NOMO-1 (cell line): ENCODE measurements around the gene ZIC3.

Experiments
- DNase-seq, 2 experiments: peaks; one replicate each; lab custom pipeline; 2025; ENCODE audit not compliant: unreplicated experiment in 2 of 2; lab: John Stamatoyannopoulos, UW

ZIC3 gene

GRCh38 chrX:137573324-137574101, 7.6 kb downstream of the ZIC3 start:
- DNase-seq = no peak

DNA sequence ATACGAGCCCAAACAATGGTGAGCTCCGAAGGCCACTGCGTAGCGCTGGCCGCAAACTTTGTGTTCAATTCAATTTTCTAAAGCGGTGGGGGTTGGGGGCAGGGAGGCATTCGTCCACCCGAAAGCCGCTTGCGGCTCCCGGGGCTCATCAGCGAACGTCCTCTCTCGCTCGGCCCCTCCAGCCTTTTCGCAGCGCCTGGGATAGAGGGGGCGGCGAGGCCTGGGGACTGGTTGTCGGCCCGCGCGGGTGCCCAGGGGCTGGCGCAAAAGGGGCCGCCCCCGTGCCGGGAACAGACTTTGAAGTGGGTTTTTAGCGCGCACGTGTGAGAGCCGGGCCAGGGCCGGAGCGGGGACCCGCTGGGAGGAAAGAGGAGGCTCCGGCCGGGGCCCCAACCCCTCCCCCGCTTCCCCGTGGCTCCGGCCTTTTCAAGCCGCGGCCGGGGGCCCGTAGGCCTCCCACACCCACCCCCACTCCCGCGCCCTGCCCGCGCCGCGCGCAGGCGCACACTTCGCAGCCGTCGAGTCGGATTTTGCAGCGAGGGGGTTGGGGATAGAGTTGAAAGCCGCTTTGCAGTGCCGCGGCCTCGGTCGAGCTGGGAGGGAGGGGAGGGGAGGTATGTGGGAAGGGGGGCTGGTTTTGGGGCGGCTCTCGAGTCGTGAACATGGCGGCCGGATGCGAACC, 8.3 kb downstream of the ZIC3 start:
- DNase-seq = no peak

DNA sequence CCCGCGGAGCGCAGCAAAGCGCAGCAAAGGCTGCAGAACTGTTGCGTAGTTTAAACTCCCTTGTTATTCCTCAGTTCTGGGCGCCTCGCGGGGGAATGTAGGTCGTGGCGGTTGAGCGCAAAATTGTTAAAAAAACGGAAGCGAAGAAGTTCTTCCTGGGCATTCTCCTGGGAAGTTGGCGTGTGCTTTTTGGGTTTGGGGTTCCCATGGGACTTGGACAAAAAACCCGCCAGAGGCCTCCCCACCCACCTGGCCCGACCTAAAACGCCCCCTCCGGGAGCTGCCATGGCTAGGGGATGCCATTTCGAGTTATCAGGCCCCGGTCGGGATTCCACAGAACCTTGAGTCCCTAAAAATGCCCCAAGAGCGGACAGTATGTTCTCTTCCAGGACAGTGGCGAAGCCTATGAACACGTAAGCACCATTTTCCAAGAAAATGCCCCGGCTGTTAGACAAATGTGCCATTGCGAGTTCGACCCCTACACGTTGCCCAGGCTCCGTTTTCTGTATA, 8.9 kb downstream of the ZIC3 start:
- DNase-seq = no peak

DNA sequence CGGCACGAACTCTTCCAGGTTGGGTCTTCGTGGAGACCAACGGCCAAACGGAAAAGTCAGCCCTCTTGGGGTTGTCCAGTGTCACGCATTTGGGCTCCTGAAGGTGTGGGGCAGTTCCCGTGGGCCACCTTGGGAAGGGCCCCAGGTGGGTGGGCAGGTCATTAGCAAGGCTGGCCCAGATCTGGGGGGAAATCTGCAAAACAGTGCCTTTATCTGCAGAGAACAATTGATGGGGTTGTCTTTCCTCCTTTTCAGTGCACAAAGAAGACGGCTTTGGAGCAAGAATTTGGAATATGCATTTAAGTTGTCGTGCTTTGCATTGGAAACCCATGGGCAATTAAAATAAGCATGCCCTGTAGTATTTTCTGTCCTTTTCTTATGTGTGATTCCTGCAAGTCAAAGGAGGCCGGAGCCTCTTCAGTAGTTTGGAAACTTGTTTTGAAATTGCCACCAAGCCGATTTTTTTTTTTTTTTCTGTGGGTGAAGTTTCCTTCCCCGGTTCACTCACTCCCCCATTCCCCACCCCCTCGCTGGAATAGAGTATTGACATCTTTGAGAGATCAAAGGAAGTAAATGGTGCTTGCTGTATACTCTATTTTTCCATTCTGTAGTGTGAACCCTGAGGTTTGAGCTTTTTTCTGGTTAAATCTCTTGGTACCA, 9.8 kb downstream of the ZIC3 start:
- DNase-seq = no peak

- DNase-seq = no peak
These were observed 21.2 kb downstream of the ZIC3 start for GRCh38 chrX:137587151-137587550.

GRCh38 chrX:137600769-137601168, 34.8 kb downstream of the ZIC3 start:
- no peak for DNase-seq
